HCT116 (cell line): ENCODE data around the gene CD207.

ENCODE experiments used
- ATF3 ChIP-seq: IDR thresholded peaks from 2 replicates; pipeline ENCODE4 v1.6.1; 2012
- CEBPB ChIP-seq: IDR thresholded peaks from 2 replicates; pipeline ENCODE4 v1.6.1; 2012; ENCODE audit warnings: low read depth
- CTCF ChIP-seq, 3 experiments: fragments of 200-600 bp in 1 of 3; sonication (generic) in 1 of 3; IDR thresholded peaks in 2 of 3; conservative IDR thresholded peaks in 1 of 3; 2 replicates each; pipeline ENCODE4 v1.5.1; 2012 to 2017; ENCODE audit warnings: low read depth in 2 of 3, low read length in 2 of 3, antibody characterized with exemption in 1 of 3, borderline replicate concordance in 1 of 3, control low read depth in 1 of 3, mild to moderate bottlenecking in 1 of 3, mixed read lengths in 1 of 3, mixed run types in 1 of 3, moderate library complexity in 1 of 3; ENCODE audit not compliant: insufficient read depth in 1 of 3
- EZH2 ChIP-seq: fragments of 200-600 bp; sonication (generic); IDR thresholded peaks from 2 replicates; pipeline ENCODE4 v1.6.1; 2017; ENCODE audit warnings: antibody characterized with exemption, mixed run types
- JUND ChIP-seq: IDR thresholded peaks from 2 replicates; pipeline ENCODE4 v1.6.1; 2012
- MAX ChIP-seq: IDR thresholded peaks from 2 replicates; pipeline ENCODE4 v1.6.1; 2012
- POLR2A ChIP-seq: IDR thresholded peaks from 2 replicates; pipeline ENCODE4 v1.7.0; 2011; ENCODE audit warnings: borderline replicate concordance; ENCODE audit not compliant: insufficient read depth, insufficient read length; ENCODE audit errors: extremely low read depth
- POLR2AphosphoS5 ChIP-seq: IDR thresholded peaks from 2 replicates; pipeline ENCODE4 v1.6.1; 2011; ENCODE audit warnings: mild to moderate bottlenecking, low read depth, low read length, moderate library complexity
- RAD21 ChIP-seq: IDR thresholded peaks from 2 replicates; pipeline ENCODE4 v1.6.1; 2012; ENCODE audit warnings: low read depth, mild to moderate bottlenecking
- TCF7L2 ChIP-seq: IDR thresholded peaks from 2 replicates; pipeline ENCODE4 v1.7.0; 2011; ENCODE audit warnings: borderline replicate concordance, inconsistent platforms; ENCODE audit not compliant: insufficient read depth, insufficient read length; ENCODE audit errors: extremely low read depth
- TF ChIP-seq, protein P1 (sequence below): IDR thresholded peaks from 2 replicates; pipeline ENCODE4 v1.6.1; 2012; ENCODE audit warnings: low read depth

DNA sequence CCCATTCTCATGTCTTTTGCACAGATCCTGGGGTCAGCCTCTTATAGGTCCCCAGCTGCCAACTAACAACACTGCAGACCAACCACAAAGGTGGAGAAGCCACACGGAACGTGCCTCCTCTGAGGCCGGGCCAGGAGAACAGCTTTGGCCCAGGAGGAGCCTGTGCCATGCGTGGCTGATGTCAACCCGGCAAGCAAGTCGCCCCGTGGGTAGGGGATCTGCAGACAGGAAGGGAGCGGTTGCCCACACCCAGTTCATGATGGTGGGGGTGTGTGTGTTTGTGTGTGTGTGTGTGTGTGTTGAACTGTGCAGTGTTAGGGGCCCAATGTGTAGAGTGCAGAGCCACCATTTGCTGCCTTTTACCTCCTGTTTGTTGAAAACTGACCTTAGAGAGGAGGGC is 12.8 kb downstream of the CD207 start:
- TF ChIP-seq CTCF (IDR thresholded peaks at IDR 0.05 in 2 of 3, conservative IDR thresholded peaks at IDR 0.05 in 1 of 3; ENCODE audit: borderline replicate concordance in 1 of 3, insufficient read depth in 1 of 3, low read depth in 2 of 3, low read length in 2 of 3) (no peak), ATF3 (no peak), EZH2 (no peak), TCF7L2 (no peak), POLR2A (no peak), MAX (no peak), JUND (no peak), POLR2AphosphoS5 (no peak), RAD21 (no peak), CEBPB (no peak)
- TF ChIP-seq, protein P1, sequence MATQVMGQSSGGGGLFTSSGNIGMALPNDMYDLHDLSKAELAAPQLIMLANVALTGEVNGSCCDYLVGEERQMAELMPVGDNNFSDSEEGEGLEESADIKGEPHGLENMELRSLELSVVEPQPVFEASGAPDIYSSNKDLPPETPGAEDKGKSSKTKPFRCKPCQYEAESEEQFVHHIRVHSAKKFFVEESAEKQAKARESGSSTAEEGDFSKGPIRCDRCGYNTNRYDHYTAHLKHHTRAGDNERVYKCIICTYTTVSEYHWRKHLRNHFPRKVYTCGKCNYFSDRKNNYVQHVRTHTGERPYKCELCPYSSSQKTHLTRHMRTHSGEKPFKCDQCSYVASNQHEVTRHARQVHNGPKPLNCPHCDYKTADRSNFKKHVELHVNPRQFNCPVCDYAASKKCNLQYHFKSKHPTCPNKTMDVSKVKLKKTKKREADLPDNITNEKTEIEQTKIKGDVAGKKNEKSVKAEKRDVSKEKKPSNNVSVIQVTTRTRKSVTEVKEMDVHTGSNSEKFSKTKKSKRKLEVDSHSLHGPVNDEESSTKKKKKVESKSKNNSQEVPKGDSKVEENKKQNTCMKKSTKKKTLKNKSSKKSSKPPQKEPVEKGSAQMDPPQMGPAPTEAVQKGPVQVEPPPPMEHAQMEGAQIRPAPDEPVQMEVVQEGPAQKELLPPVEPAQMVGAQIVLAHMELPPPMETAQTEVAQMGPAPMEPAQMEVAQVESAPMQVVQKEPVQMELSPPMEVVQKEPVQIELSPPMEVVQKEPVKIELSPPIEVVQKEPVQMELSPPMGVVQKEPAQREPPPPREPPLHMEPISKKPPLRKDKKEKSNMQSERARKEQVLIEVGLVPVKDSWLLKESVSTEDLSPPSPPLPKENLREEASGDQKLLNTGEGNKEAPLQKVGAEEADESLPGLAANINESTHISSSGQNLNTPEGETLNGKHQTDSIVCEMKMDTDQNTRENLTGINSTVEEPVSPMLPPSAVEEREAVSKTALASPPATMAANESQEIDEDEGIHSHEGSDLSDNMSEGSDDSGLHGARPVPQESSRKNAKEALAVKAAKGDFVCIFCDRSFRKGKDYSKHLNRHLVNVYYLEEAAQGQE: no peak
